ENCODE data around the gene EGF.

EGF gene

GRCh38 chr4:109886303-109886702, 26.4 kb upstream of the EGF start:
- in situ Hi-C loops (cut with HindIII; ENCODE audit: low sequenced_read_pairs): no loop called here
- no peak overlapping the region for H3K4me3 ChIP-seq (ENCODE audit: low read depth, low read length)
- TF ChIP-seq CTCF (IDR thresholded peaks at IDR 0.05; ENCODE audit: low read depth, low read length, missing control alignments): no peak
- DNase-seq (ENCODE audit: low read depth): no peak

DNA sequence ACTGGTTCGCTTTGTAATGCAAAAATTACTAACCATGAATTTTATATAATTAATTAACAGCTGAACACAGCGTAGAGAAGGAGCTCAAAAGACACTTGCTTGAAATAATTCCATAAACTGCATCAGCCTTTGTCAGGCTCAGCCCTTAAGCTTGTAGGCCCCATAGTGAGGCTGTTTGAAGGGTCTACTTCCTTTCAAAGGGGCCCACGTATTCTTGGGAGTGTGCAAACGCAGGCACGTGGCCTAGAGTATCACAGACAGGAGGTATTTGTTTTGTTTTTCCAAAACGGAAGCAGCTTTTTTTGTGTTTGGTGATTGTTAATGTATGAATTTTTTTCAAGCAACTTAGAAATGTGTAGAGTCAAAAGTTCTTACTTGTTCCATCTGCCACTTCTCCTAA, 25.6 kb upstream of the EGF start:
- H3K4me3 ChIP-seq (ENCODE audit: low read depth, low read length): no peak overlapping the region
- no peak for DNase-seq (ENCODE audit: low read depth)
- in situ Hi-C loops (cut with HindIII; ENCODE audit: low sequenced_read_pairs): no loop called here

GRCh38 chr4:109890076-109890475, 22.6 kb upstream of the EGF start:
- in situ Hi-C loops (cut with HindIII; ENCODE audit: low sequenced_read_pairs): no loop called here
- no peak for TF ChIP-seq CTCF (IDR thresholded peaks at IDR 0.05; ENCODE audit: low read depth, low read length, missing control alignments)
- DNase-seq (ENCODE audit: low read depth): no peak
- H3K4me3 ChIP-seq (ENCODE audit: low read depth, low read length): no peak overlapping the region

More for the DNA sequence above, 25.6 kb upstream of the EGF start:
- no peak for TF ChIP-seq CTCF (IDR thresholded peaks at IDR 0.05; ENCODE audit: low read depth, low read length, missing control alignments)

GRCh38 chr4:109902559-109903251, 10.0 kb upstream of the EGF start:
- in situ Hi-C loops (cut with HindIII; ENCODE audit: low sequenced_read_pairs): no loop called here
- no peak for TF ChIP-seq CTCF (IDR thresholded peaks at IDR 0.05; ENCODE audit: low read depth, low read length, missing control alignments)
- H3K4me3 ChIP-seq (ENCODE audit: low read depth, low read length): no peak overlapping the region
- no peak for DNase-seq (ENCODE audit: low read depth)

- DNase-seq (ENCODE audit: low read depth): no peak
- in situ Hi-C loops (cut with HindIII; ENCODE audit: low sequenced_read_pairs): no loop called here
- no peak for TF ChIP-seq CTCF (IDR thresholded peaks at IDR 0.05; ENCODE audit: low read depth, low read length, missing control alignments)
- H3K4me3 ChIP-seq (ENCODE audit: low read depth, low read length): no peak overlapping the region
Measured at GRCh38 chr4:109908731-109909130, 4.0 kb upstream of the EGF start.

- DNase-seq (ENCODE audit: low read depth): no peak
- H3K4me3 ChIP-seq (ENCODE audit: low read depth, low read length): no peak overlapping the region
- no peak for TF ChIP-seq CTCF (IDR thresholded peaks at IDR 0.05; ENCODE audit: low read depth, low read length, missing control alignments)
- in situ Hi-C loops (cut with HindIII; ENCODE audit: low sequenced_read_pairs): no loop called here
Measured at GRCh38 chr4:109910256-109910655, 2.4 kb upstream of the EGF start.
